ENCODE data around the gene NGEF.
"Not testable (repeated sequence)": the region's sequence is repeated elsewhere in the genome, so short reads cannot be mapped to it uniquely, and the experiment has no call there.

Gene NGEF

GRCh38 chr2:232865165-232865564, 147.9 kb downstream of the NGEF start:
- no peak for DNase-seq

- DNase-seq: no peak
These were observed 149.1 kb downstream of the NGEF start for GRCh38 chr2:232863996-232864395.

GRCh38 chr2:232861353-232861752, 151.7 kb downstream of the NGEF start:
- DNase-seq: no peak

GRCh38 chr2:232860593-232861241, 152.3 kb downstream of the NGEF start:
- no peak for DNase-seq

- DNase-seq: no peak
These were observed 153.6 kb downstream of the NGEF start for GRCh38 chr2:232859385-232859916.

GRCh38 chr2:232857158-232857563, 155.9 kb downstream of the NGEF start:
- DNase-seq: no peak

GRCh38 chr2:232854082-232854481, 159.0 kb downstream of the NGEF start:
- no peak for DNase-seq

- DNase-seq: no peak
These were observed 160.4 kb downstream of the NGEF start for GRCh38 chr2:232852676-232853075.

GRCh38 chr2:232852081-232852480, 161.0 kb downstream of the NGEF start:
- not testable (repeated sequence) for DNase-seq

- no peak for DNase-seq
These were observed 163.0 kb downstream of the NGEF start for GRCh38 chr2:232850039-232850438.

- no peak for DNase-seq
These were observed 167.0 kb downstream of the NGEF start for GRCh38 chr2:232846055-232846454.

GRCh38 chr2:232843834-232844233, 169.2 kb downstream of the NGEF start:
- no peak for DNase-seq

GRCh38 chr2:232842689-232843088, 170.4 kb downstream of the NGEF start:
- DNase-seq: no peak

- no peak for DNase-seq
These were observed 173.5 kb downstream of the NGEF start for GRCh38 chr2:232839411-232840079.

- DNase-seq: peak; percentile 62
These were observed 174.6 kb downstream of the NGEF start for GRCh38 chr2:232838406-232838874.

GRCh38 chr2:232836934-232837333, 176.1 kb downstream of the NGEF start:
- DNase-seq: no peak

- no peak for DNase-seq
These were observed 177.3 kb downstream of the NGEF start for GRCh38 chr2:232835687-232836208.

- no peak for DNase-seq
These were observed 179.2 kb downstream of the NGEF start for GRCh38 chr2:232833830-232834229.

- DNase-seq: no peak
These were observed 181.6 kb downstream of the NGEF start for GRCh38 chr2:232831496-232831895.

- no peak for DNase-seq
These were observed 183.1 kb downstream of the NGEF start for GRCh38 chr2:232829988-232830387.
